Hypothalamus (tissue), 51 donors: ENCODE measurements around the gene CCDC57.

Source experiments
- DNase-seq, 51 donors: peaks; one replicate each; lab custom pipeline; 2025; lab: John Stamatoyannopoulos, UW

The CCDC57 gene

DNA sequence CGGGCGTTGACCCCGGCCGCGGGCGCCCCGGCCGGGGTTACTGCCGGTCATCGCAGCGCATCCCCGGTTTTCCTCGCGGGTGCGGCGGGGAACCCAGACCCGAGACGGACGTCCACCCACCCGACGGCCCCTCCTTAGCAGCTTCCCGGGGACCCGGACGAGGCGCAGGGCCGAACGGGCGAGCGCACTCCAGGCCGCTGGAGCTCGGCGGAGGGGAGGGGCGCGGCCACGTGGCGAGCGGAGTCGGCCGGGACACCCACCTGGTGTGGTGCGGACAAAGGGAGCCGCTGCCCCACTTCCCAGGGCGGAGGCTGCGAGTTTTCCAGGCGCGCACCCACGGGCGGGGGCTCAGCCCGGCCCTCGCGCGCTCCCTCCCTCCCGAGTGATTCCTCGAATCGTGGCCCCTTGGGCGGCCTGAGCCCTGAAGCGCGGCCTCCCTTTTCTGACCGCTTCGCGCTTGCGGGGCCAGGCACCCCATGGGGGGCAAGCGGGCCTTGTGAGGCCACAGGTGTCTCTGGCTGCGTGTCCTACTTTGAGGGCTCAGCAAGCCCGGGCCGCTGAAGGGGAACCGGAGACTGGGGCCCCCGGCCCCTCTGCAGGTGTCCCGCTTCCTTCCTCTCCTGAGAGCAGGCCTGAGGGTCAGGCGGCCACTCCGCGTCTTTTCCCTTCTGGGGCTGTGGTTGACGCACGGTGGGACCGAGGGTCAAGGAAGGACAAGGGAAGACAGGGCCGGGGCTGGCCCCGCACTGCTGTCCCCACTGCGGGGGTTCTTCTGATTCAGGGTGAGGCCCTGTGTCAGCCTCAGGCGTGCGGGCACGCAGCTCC, 113.5 kb downstream of the CCDC57 start:
- peak in 8 of 51 donors; percentile 18 to 74 (median 63) for DNase-seq

DNA sequence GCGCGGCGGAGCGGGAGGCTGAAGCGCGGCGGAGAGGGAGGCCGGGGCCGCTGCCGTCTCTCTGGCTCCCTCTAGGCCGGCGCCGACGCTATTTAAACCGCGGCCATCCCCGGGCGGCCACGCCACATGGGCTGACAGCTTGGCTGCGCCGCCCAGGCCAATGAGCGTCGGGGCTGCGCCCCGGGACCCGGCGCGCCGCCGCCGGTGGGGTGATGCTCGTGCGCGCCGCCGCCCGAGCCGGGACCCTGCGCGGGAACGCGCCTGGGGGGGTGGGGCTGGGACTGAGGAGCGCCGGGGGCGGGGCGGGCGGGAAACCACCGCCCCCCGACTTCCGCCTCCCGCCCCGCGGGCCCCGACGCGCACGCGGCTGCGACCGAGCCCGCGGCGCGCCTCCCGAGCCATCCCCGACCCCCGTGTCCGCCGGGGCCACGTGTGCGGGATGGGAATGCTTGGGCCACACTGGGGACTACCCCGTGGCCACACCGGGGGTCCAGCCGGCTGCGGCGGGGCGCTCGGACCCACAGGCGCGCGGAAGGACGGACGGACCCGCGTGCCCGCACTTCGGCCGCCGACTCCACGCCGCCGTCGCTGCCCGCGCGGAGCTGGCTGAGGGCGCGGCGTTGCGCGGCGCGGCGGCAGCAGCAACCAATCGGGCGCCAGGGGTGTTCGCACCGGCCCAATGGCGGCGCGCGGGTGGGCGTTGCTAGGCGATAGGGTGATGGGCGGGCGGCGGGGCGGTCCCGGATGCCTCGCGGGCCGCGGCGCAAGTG, 114.3 kb downstream of the CCDC57 start, which contains the start of gene FASN:
Gene FASN (minus strand): TSS at position 68 of the 770 bp plus-strand sequence. CDS start 1,791 bp downstream, outside the sequence.
- peak; percentile 60 to 96 (median 89) for DNase-seq

DNA sequence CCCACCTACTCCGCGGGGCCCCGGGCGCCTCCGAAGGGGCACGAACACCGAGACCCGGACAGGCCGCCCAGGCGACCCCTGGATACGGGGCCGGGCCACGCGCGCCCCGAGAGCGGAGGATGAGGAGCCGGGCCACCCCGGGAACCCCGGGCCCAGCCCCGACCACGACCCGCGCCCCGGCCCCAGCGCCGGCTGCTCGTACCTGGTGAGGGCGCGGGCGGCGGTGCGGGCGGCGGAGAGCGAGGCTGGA, 114.8 kb downstream of the CCDC57 start:
- DNase-seq, result peak in 1 of 51 donors; percentile 58

GRCh38 chr17:82097184-82097918, 115.3 kb downstream of the CCDC57 start:
- peak in 12 of 51 donors; percentile 18 to 66 (median 44) for DNase-seq

GRCh38 chr17:82096709-82097183, 115.9 kb downstream of the CCDC57 start:
- DNase-seq, result no peak

GRCh38 chr17:82095777-82096708, 116.6 kb downstream of the CCDC57 start:
- no peak for DNase-seq

GRCh38 chr17:82094931-82095776, 117.5 kb downstream of the CCDC57 start:
- DNase-seq, result no peak

DNA sequence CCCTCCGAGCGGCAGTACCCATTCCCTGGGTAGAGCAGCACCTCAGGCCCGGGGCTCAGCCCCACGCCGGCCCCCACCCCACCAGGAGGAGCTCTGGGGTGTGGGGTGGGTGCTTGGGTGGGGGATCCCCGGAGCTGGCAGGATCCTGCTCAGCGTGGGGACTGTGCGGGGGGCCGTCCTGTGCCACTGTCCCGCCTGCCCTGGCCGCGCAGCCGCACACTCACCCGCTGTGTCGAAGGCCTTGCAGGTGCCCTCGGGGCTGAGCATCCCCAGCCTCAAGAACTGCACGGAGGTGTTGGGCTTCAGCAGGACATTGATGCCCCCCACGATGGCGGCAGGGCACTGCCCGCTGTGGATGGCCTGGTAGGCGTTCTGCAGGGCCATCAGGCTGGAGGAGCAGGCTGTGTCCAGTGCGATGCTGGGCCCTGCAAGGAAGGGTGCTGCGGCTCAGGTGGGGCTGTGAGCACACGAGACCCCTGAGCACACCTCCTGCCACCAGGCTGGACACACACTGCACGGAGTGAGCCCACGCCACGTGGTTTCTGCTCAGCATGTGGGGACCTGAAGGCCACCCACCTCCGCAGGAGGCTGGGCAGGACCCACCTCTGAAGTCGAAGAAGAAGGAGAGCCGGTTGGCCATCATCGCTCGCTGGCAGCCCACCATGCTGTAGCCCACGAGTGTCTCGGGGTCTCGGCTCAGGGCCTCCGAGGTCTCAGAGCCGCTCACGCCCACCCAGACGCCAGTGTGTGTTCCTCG, 119.5 kb downstream of the CCDC57 start:
- DNase-seq, result no peak

DNA sequence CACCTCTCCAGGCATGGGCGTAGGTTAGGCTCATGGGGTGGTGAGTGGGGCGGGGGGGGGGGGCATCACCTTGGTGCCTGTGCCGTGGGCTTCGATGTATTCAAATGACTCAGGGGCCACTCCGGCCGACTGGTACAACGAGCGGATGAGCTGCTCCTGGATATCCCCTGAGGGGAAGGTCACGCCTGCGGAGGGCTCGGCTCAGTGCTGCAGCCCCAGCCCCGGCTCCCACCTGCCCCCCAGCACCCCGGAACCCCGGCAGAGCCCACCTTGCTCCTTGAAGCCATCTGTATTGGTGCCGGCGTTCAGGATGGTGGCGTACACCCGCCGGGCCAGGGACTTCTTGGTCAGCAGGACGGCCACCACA, 120.0 kb downstream of the CCDC57 start:
- no peak for DNase-seq

DNA sequence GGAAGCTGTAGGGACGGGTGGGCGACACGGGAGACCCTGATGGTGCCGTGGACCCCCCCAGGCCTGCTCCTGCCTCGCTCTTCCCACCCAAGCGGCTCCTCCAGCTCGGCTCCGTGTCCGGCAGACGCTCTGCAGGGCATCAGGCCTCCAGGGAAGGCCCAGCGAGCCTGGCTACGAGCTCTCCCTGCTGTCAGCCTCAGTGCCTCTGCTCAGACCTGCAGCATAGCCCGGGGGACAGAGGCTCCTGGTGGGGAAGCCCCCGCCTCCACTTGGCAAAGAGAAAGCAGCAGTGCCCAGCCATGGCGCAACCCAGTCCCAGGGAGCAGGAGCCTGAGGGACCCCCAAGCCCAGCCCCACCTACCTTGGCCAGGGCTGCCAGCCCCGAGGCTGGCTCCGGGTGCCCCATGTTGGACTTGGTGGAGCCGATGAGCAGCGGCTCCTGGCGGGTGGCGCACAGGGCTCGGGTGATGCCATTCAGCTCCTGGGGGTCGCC, 120.5 kb downstream of the CCDC57 start:
- no peak for DNase-seq

DNA sequence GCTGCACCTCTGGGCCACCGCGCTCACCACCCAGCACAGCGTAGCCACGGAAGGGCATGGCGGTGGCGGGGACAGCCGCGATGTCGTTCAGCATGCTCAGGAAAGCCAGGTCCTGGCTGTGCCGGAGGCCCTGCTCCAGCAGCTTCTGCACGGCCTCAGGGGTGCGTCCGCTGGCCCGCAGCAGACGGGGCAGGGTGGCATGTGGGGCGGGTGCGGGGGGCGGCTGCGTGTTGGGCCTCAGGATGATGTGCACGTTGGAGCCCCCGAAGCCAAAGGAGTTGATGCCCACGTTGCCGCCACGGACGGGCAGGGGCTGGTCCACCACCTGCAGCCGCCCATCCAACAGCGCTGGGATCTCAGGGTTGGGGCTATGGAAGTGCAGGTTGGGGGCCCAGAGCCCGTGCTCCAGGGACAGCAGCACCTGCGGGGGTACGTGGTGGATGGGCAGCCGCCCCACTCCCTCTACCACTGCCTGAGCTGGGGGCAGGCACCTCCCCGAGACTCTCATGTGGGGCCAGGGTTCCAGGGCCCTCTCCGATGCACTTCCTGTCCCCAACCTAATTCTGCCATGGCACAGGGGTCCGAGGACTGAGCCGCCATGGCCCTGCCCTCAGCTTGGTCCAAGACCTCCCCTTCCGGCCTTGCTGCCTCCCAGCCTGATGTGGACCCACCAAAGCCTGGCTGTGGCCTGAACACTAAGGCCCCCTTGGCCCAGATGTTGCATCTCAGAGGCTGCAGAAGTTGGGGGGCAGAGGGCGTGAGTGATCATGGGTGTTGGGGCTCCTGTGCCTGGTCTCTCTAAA, 121.2 kb downstream of the CCDC57 start:
- no peak for DNase-seq

GRCh38 chr17:82090549-82091263, 121.9 kb downstream of the CCDC57 start:
- no peak for DNase-seq

DNA sequence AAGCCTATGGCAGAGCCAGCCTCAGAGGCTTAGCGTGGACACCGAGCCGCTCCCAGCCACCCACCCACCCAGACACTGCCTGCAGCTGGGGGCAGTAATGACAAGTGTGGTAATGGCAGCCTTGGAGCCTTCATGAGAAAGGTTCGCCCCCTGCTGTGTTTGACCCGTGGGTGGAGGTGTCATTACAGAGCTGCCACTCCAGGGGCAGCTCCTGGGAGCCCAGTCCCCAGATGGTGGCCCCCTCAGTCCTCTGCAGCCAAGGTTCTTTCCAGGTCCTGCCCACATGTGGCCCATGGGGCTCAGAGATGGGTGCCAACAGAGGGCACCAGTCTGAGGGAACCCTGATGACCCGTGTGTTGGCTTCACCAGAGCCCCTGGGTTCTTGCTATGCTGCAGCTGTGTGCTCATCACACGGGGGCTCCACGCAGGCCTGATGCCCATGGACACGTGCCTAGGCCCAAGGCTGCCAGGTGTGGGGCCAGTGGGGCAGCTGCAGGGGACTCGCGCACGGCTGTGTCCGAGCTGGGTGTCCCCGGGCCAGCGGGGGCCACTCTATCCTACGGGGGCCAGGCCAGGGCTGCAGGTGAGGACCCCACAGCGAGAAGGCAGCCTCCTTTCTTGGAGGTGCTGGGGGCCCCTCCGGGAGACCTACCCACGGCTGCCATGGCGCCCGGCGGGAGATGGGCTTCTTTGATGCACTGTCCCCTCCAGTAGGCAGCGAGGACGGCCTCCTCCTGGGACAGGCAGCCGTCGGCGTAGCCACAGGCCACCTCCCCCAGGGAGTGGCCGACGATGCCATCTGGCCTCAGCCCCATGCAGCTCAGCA, 122.7 kb downstream of the CCDC57 start:
- DNase-seq, result no peak

GRCh38 chr17:82088838-82089722, 123.6 kb downstream of the CCDC57 start:
- no peak for DNase-seq
